Hepatocyte (in vitro differentiated cells): ENCODE data around the gene ATP4A.

ENCODE experiments used
- CTCF ChIP-seq: fragments of 200-600 bp; sonication (generic); IDR thresholded peaks from 2 replicates; pipeline ENCODE4 v1.5.1; 2016; ENCODE audit warnings: antibody characterized with exemption, mild to moderate bottlenecking; ENCODE audit not compliant: poor library complexity
- EZH2 ChIP-seq: fragments of 200-600 bp; sonication (generic); IDR thresholded peaks from 2 replicates; pipeline ENCODE4 v1.6.1; 2016; ENCODE audit warnings: antibody characterized with exemption, mild to moderate bottlenecking, borderline replicate concordance

DNA sequence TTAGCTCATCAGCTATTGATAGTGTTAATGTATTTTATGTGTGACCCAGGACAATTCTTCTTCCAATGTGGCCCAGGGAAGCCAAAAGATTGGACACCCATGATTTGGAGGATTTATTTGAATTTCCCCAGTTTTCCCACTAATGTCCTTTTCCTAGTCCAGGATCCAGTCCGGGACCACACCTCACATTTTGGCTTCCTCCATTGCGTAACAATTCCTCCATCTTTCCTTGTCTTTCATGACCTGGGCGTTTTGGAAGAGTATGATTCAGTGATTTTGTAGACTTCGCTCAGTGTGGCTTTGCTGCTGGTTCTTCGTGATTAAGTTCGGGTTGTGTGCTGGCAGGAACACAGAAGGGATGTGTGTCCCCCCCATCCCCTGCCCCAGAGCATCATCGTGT lies 3.3 kb upstream of the ATP4A start:
- TF ChIP-seq CTCF (no peak), EZH2 (no peak)
